ENCODE results near the gene SLC6A9.
A peak's percentile ranks its signal among the peaks of the same experiment; 100 is the strongest.

The SLC6A9 gene

DNA sequence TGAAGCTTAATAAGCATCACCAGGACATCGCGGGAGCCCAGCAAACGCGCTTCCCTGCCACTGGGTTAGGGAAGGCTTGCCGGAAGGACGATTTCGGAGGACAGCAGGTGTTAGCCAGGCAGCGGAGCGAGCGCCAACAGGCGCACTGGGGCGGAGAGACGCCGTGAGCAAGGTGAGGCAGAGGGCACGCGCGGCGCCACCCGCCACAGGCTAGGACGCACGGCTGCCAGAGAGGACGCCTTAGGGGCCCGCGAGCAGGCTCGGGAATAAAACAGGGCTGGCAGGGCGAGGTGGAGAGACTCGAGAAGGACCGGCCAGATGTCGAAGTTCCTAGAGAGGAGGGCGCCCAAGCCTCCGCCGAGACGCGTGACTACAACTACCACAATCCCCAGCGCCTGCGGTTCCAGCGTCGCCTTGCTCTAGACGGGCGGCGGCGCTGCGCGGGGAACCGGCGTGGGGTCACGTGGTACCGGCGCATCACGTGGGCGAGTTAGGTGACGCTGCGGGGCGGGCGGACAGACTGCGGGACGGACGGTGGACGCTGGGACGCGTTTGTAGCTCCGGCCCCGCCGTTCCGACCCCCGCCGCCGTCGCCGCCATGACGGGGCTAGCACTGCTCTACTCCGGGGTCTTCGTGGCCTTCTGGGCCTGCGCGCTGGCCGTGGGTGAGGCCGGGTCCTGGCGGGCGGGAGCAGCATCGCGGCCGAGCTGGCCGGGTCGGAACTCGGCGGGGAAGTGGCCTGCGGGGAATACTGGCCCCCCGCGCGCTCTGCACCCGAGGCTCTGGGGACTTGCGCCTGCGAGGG, 56.6 kb downstream of the SLC6A9 start, which contains the start of gene ATP6V0B:
Gene ATP6V0B, plus strand, starts transcription at position 518 of the 806 bp plus-strand sequence. Its CDS starts 81 bp downstream, at position 599.
- no peaks in the 10 kb centered on the region for H3K27me3 ChIP-seq (ENCODE audit: control insufficient read depth in 5 of 5, insufficient read depth in 4 of 5, low read length in 5 of 5)
- H3K4me1 ChIP-seq (ENCODE audit: control insufficient read depth in 5 of 5, insufficient read depth in 5 of 5, low read length in 5 of 5): peaks cover 9 to 63% (median 53%) of the 10 kb centered on the region in 5 donors
- peak within 1 kb of the TSS; percentile 86 to 92 (median 88) for H3K9ac ChIP-seq (ENCODE audit: low read length in 5 of 5)
- peaks cover 4 to 42% (median 29%) of the 10 kb centered on the region in 5 donors for H3K36me3 ChIP-seq (ENCODE audit: control insufficient read depth in 5 of 5, insufficient read depth in 5 of 5, low read length in 5 of 5)
- H3K27ac ChIP-seq (ENCODE audit: low read depth, low read length): peak within 1 kb of the TSS; percentile 77
- H3K4me3 ChIP-seq (ENCODE audit: low read depth in 1 of 5, low read length in 5 of 5): peak within 1 kb of the TSS; percentile 82 to 91 (median 83)
- H3K9me3 ChIP-seq (ENCODE audit: control insufficient read depth in 5 of 5, low read length in 5 of 5): no peaks in the 10 kb centered on the region

DNA sequence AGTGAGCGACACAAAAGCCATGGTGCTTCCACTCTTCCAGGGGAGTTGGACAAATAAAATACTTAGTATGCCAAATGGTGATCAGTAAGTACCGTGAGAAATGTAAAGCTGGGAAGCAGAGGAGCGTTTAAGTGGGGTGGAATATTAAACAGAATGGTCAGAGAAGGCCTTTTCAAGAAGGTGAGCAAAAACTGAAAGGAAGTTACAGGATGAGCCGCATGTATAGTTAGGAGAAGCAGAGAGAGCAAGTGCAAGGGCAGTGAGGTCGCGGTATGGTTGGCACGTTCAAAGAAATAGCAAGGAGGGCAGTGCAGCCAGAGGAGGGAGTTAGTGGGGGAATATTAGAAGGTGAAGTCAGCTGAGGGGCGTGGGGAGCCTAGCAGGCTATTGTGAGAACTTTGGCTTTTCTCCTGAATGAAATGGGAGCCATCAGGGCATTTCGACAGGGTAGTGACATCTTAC, 57.2 kb downstream of the SLC6A9 start:
- H3K4me3 ChIP-seq (ENCODE audit: low read depth in 1 of 5, low read length in 5 of 5): peak overlapping the region; percentile 67 to 88 (median 83)
- no peaks in the 10 kb centered on the region for H3K9me3 ChIP-seq (ENCODE audit: control insufficient read depth in 5 of 5, low read length in 5 of 5)
- H3K27ac ChIP-seq (ENCODE audit: low read depth, low read length): peak overlapping the region; percentile 77
- peak overlapping the region in 4 of 5 donors; percentile 86 to 92 (median 90) for H3K9ac ChIP-seq (ENCODE audit: low read length in 5 of 5)
- H3K36me3 ChIP-seq (ENCODE audit: control insufficient read depth in 5 of 5, insufficient read depth in 5 of 5, low read length in 5 of 5): peaks cover 4 to 42% (median 29%) of the 10 kb centered on the region in 5 donors
- H3K27me3 ChIP-seq (ENCODE audit: control insufficient read depth in 5 of 5, insufficient read depth in 4 of 5, low read length in 5 of 5): no peaks in the 10 kb centered on the region
- peaks cover 9 to 66% (median 56%) of the 10 kb centered on the region in 5 donors for H3K4me1 ChIP-seq (ENCODE audit: control insufficient read depth in 5 of 5, insufficient read depth in 5 of 5, low read length in 5 of 5)

DNA sequence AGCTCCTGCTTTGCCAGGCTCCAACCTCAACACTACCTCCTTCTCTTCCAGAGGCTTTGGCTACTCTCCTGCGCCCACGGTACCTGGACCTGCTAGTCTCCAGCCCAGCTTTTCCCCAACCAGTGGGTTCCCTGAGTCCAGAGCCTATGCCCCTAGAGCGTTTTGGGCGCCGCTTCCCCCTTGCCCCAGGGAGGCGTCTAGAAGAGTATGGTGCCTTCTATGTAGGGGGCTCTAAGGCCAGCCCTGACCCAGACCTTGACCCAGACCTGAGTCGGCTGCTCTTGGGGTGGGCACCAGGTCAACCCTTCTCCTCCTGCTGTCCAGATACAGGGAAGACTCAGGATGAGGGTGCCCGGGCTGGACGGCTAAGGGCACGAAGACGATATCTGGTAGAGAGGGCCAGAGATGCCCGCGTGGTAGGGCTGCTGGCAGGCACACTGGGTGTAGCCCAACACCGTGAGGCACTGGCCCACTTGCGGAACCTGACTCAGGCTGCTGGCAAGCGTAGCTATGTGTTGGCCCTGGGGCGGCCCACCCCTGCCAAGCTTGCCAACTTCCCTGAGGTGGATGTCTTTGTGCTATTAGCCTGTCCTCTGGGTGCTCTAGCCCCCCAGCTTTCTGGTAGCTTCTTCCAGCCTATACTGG, 59.8 kb downstream of the SLC6A9 start:
- no peak overlapping the region for H3K27ac ChIP-seq (ENCODE audit: low read depth, low read length)
- H3K9me3 ChIP-seq (ENCODE audit: control insufficient read depth in 5 of 5, low read length in 5 of 5): no peaks in the 10 kb centered on the region
- H3K4me3 ChIP-seq (ENCODE audit: low read depth in 1 of 5, low read length in 5 of 5): no peak overlapping the region
- no peak overlapping the region for H3K9ac ChIP-seq (ENCODE audit: low read length in 5 of 5)
- H3K27me3 ChIP-seq (ENCODE audit: control insufficient read depth in 5 of 5, insufficient read depth in 4 of 5, low read length in 5 of 5): no peaks in the 10 kb centered on the region
- peaks cover 6 to 42% (median 38%) of the 10 kb centered on the region in 5 donors for H3K4me1 ChIP-seq (ENCODE audit: control insufficient read depth in 5 of 5, insufficient read depth in 5 of 5, low read length in 5 of 5)
- H3K36me3 ChIP-seq (ENCODE audit: control insufficient read depth in 5 of 5, insufficient read depth in 5 of 5, low read length in 5 of 5): peaks cover 0 to 37% (median 21%) of the 10 kb centered on the region in 5 donors

DNA sequence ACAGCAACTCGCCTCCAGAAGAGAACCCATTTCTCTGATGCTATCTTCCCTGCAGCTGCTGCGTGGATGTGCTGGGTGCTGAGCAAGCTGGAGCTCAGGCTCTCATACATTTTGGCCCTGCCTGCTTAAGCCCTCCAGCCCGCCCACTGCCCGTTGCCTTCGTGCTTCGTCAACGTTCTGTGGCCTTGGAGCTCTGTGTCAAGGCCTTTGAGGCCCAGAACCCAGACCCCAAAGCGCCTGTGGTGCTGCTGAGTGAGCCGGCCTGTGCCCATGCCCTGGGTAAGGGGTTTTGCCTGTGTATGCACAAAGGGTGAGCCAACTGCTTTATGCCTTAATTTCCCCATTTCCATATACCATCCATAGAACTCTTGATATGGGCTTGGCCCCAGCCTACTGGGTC, 60.4 kb downstream of the SLC6A9 start:
- no peak overlapping the region for H3K27ac ChIP-seq (ENCODE audit: low read depth, low read length)
- H3K27me3 ChIP-seq (ENCODE audit: control insufficient read depth in 5 of 5, insufficient read depth in 4 of 5, low read length in 5 of 5): no peaks in the 10 kb centered on the region
- peaks cover 6 to 36% (median 33%) of the 10 kb centered on the region in 5 donors for H3K4me1 ChIP-seq (ENCODE audit: control insufficient read depth in 5 of 5, insufficient read depth in 5 of 5, low read length in 5 of 5)
- no peaks in the 10 kb centered on the region for H3K9me3 ChIP-seq (ENCODE audit: control insufficient read depth in 5 of 5, low read length in 5 of 5)
- no peak overlapping the region for H3K9ac ChIP-seq (ENCODE audit: low read length in 5 of 5)
- H3K4me3 ChIP-seq (ENCODE audit: low read depth in 1 of 5, low read length in 5 of 5): peak overlapping the region in 4 of 5 donors; percentile 84 to 97 (median 95)
- H3K36me3 ChIP-seq (ENCODE audit: control insufficient read depth in 5 of 5, insufficient read depth in 5 of 5, low read length in 5 of 5): peaks cover 0 to 37% (median 23%) of the 10 kb centered on the region in 5 donors

DNA sequence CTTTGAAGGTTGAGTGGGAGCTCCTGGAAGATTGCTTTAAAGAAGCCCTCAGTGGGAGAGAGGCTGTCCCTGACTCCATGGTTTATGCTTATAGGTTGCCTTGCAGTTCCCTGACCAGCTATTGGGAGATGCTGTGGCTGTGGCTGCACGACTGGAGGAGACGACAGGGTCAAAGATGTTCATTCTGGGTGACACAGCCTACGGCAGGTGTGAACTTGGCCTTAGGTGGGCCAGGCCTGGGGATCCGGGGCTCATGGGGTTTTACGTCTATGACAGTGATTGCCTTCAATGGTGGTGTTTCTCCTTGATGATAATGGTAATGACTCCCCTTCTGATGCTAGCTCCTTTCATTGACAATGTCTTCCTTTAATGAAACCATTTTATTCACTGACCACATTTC, 60.8 kb downstream of the SLC6A9 start:
- Histone ChIP-seq H3K4me1 (ENCODE audit: control insufficient read depth in 5 of 5, insufficient read depth in 5 of 5, low read length in 5 of 5) (peaks cover 4 to 32% (median 29%) of the 10 kb centered on the region in 5 donors), H3K9me3 (ENCODE audit: control insufficient read depth in 5 of 5, low read length in 5 of 5) (no peaks in the 10 kb centered on the region), H3K27me3 (ENCODE audit: control insufficient read depth in 5 of 5, insufficient read depth in 4 of 5, low read length in 5 of 5) (no peaks in the 10 kb centered on the region), H3K27ac (ENCODE audit: low read depth, low read length) (no peak overlapping the region), H3K36me3 (ENCODE audit: control insufficient read depth in 5 of 5, insufficient read depth in 5 of 5, low read length in 5 of 5) (peaks cover 0 to 41% (median 24%) of the 10 kb centered on the region in 5 donors), H3K4me3 (ENCODE audit: low read depth in 1 of 5, low read length in 5 of 5) (peak overlapping the region; percentile 84 to 97 (median 94)), H3K9ac (ENCODE audit: low read length in 5 of 5) (peak overlapping the region; percentile 29 to 91 (median 82))

DNA sequence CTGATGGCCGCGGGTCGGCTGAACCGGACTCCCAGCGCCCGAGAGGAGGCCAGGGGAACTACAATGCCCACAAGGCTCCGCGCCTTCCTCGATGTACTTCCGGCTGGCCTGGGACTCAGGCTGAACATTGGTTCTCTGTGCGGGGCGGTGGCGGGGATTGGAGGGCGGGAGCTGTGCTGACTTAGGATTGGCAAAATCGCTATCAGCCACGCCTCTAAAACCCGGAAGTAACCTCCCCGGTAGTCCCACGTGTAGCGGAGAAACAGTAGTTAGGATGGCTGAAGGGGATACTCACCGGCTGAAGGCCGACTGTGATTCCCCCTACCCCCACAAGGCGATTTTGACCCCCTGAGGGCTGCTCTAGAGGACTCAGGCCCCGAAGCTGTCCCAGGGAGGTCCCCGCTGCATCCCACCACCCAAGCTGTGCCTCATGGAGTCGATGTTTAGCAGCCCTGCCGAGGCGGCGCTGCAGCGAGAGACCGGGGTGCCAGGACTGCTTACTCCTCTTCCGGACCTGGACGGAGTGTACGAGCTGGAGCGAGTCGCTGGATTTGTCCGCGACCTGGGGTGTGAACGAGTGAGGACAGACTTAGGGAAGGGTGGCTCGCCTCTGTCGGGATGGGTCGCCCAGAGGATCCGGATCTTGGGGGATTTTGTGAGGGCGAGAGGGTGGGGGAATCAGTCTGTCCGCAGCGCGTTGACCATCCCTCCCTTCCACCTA, 61.4 kb downstream of the SLC6A9 start, which contains the start of gene DPH2:
Gene DPH2, plus strand, starts transcription at position 265 of the 721 bp plus-strand sequence. Its CDS starts 166 bp downstream, at position 431.
- Histone ChIP-seq H3K27me3 (ENCODE audit: control insufficient read depth in 5 of 5, insufficient read depth in 4 of 5, low read length in 5 of 5) (no peaks in the 10 kb centered on the region), H3K9me3 (ENCODE audit: control insufficient read depth in 5 of 5, low read length in 5 of 5) (no peaks in the 10 kb centered on the region), H3K27ac (ENCODE audit: low read depth, low read length) (peak within 1 kb of the TSS; percentile 54), H3K9ac (ENCODE audit: low read length in 5 of 5) (peak within 1 kb of the TSS; percentile 29 to 91 (median 82)), H3K4me3 (ENCODE audit: low read depth in 1 of 5, low read length in 5 of 5) (peak within 1 kb of the TSS; percentile 84 to 97 (median 94)), H3K36me3 (ENCODE audit: control insufficient read depth in 5 of 5, insufficient read depth in 5 of 5, low read length in 5 of 5) (peaks cover 0 to 45% (median 24%) of the 10 kb centered on the region in 5 donors), H3K4me1 (ENCODE audit: control insufficient read depth in 5 of 5, insufficient read depth in 5 of 5, low read length in 5 of 5) (peaks cover 4 to 27% (median 25%) of the 10 kb centered on the region in 5 donors)

DNA sequence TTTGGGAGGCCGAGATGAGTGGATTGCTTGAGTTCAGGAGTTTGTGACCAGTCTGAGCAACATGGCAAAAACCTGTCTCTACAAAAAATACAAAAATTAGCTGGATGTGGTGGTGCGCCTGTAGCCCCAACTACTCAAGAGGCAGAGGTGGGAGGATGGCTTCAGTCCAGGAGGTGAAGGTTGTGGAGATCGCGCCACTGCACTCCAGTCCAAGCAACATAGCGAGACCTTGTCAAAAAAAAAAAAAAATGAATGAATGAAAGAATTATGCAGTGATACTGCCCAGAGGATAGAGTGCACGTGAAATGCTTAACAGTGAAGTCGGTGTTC, 61.9 kb downstream of the SLC6A9 start:
- Histone ChIP-seq H3K4me3 (ENCODE audit: low read depth in 1 of 5, low read length in 5 of 5) (peak overlapping the region in 4 of 5 donors; percentile 33 to 97 (median 37)), H3K9me3 (ENCODE audit: control insufficient read depth in 5 of 5, low read length in 5 of 5) (no peaks in the 10 kb centered on the region), H3K27ac (ENCODE audit: low read depth, low read length) (no peak overlapping the region), H3K4me1 (ENCODE audit: control insufficient read depth in 5 of 5, insufficient read depth in 5 of 5, low read length in 5 of 5) (peaks cover 4 to 26% (median 23%) of the 10 kb centered on the region in 5 donors), H3K27me3 (ENCODE audit: control insufficient read depth in 5 of 5, insufficient read depth in 4 of 5, low read length in 5 of 5) (no peaks in the 10 kb centered on the region), H3K36me3 (ENCODE audit: control insufficient read depth in 5 of 5, insufficient read depth in 5 of 5, low read length in 5 of 5) (peaks cover 0 to 50% (median 24%) of the 10 kb centered on the region in 5 donors), H3K9ac (ENCODE audit: low read length in 5 of 5) (no peak overlapping the region)

DNA sequence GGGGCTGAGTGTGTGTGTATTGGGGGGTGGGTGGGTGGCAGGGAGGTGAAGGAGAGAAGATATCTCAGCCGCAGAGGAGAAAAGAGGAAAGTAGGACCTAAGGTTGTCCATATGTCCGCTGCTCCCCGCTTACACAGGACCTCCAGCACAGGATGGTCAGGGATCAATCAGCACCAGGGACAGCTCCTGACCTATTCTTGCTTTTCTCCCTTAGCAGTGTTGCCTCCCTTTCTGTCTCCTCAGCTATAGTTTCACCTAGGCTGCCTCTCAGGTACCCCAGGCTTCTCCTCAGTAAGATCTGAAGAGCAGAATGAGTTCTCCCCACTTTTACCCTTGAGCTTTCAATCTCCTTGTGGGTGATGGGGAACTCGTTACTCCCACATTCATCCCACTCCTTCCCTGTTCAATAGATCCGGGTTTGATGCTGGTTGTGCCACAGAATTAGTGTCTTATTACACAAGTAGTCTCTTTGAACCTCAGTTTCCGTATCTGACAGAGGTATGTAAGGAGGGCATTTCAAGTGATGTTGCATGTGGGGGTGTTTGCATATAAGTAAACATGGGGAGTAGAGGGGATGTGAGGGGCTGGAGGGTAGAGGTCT, 62.8 kb downstream of the SLC6A9 start:
- Histone ChIP-seq H3K4me1 (ENCODE audit: control insufficient read depth in 5 of 5, insufficient read depth in 5 of 5, low read length in 5 of 5) (peaks cover 2 to 20% (median 16%) of the 10 kb centered on the region in 5 donors), H3K27me3 (ENCODE audit: control insufficient read depth in 5 of 5, insufficient read depth in 4 of 5, low read length in 5 of 5) (no peaks in the 10 kb centered on the region), H3K9me3 (ENCODE audit: control insufficient read depth in 5 of 5, low read length in 5 of 5) (no peaks in the 10 kb centered on the region), H3K9ac (ENCODE audit: low read length in 5 of 5) (no peak overlapping the region), H3K36me3 (ENCODE audit: control insufficient read depth in 5 of 5, insufficient read depth in 5 of 5, low read length in 5 of 5) (peaks cover 0 to 56% (median 31%) of the 10 kb centered on the region in 5 donors), H3K27ac (ENCODE audit: low read depth, low read length) (no peak overlapping the region), H3K4me3 (ENCODE audit: low read depth in 1 of 5, low read length in 5 of 5) (no peak overlapping the region)

DNA sequence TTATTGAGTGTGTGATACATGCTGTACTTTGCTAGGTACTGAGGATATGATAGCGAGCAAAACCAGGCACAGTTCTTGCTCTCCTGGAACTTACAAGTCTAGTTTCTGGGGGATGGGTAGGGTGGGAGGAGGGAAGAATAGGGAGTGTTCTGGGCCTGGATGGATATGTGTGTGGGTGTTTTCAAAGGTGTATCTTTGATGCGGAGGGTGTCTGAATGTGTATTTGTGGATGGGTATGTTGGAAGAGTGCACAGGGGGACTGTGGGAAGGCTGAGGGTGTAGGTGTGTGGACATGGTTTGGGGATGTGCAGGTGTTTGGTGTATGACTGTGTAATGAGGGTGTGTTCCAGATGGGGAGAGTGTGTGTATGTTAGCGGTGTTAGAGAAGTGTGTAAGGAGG, 65.9 kb downstream of the SLC6A9 start:
- H3K4me1 ChIP-seq (ENCODE audit: control insufficient read depth in 5 of 5, insufficient read depth in 5 of 5, low read length in 5 of 5): peaks cover under 1 to 9% (median 9%) of the 10 kb centered on the region in 5 donors
- no peaks in the 10 kb centered on the region for H3K9me3 ChIP-seq (ENCODE audit: control insufficient read depth in 5 of 5, low read length in 5 of 5)
- no peaks in the 10 kb centered on the region for H3K27me3 ChIP-seq (ENCODE audit: control insufficient read depth in 5 of 5, insufficient read depth in 4 of 5, low read length in 5 of 5)
- H3K36me3 ChIP-seq (ENCODE audit: control insufficient read depth in 5 of 5, insufficient read depth in 5 of 5, low read length in 5 of 5): peaks cover 0 to 70% (median 54%) of the 10 kb centered on the region in 5 donors
- no peak overlapping the region for H3K27ac ChIP-seq (ENCODE audit: low read depth, low read length)
- H3K4me3 ChIP-seq (ENCODE audit: low read depth in 1 of 5, low read length in 5 of 5): no peak overlapping the region
- no peak overlapping the region for H3K9ac ChIP-seq (ENCODE audit: low read length in 5 of 5)

Data from subcutaneous abdominal adipose tissue (tissue), 5 donors.